Gastroesophageal sphincter (tissue), 4 donors: Measurements from ENCODE around the gene WWP2. TPM values are rescaled to one million over a fixed set of nuclear protein-coding genes. Genes with fewer than 3 reads are reported as not detected.
A peak's percentile ranks its signal among the peaks of the same experiment; 100 is the strongest.

Source experiments
- ATAC-seq: fragments of 150-250 bp; one replicate; pipeline ENCODE4 v1.9.1; 2016; ENCODE audit warnings: mild to moderate bottlenecking, moderate library complexity
- H3K27ac ChIP-seq, 4 donors: fragments of 200-600 bp; sonication (generic) in 3 of 4; 1 replicate in 3 of 4; 2 replicates in 1 of 4; pipeline ENCODE4 v1.5.1; 2016 to 2019
- H3K27me3 ChIP-seq: fragments of 200-600 bp; sonication (generic); one replicate; pipeline ENCODE4 v1.5.1; 2019
- H3K36me3 ChIP-seq, 2 donors: fragments of 200-600 bp; sonication (generic); one replicate each; pipeline ENCODE4 v1.5.1; 2019; ENCODE audit warnings: control low read depth in 1 of 2
- H3K4me1 ChIP-seq, 3 donors: fragments of 200-600 bp; sonication (generic); 1 replicate in 2 of 3; 2 replicates in 1 of 3; pipeline ENCODE4 v1.5.1; 2016 to 2019; ENCODE audit warnings: control low read depth in 2 of 3
- H3K4me3 ChIP-seq, 2 donors: fragments of 200-600 bp; sonication (generic); one replicate each; pipeline ENCODE4 v1.5.1; 2019; ENCODE audit warnings: mild to moderate bottlenecking in 1 of 2, moderate library complexity in 1 of 2
- H3K9me3 ChIP-seq, 3 donors: fragments of 200-600 bp; sonication (generic); one replicate each; pipeline ENCODE4 v1.5.1; 2017 to 2019; ENCODE audit warnings: control low read depth in 2 of 3
- EP300 ChIP-seq: sonication (generic); formaldehyde crosslinking; IDR thresholded peaks from one replicate; pipeline ENCODE4 v1.6.1; 2017; ENCODE audit warnings: antibody characterized with exemption, mild to moderate bottlenecking
- POLR2A ChIP-seq, 2 donors: fragments of 450-650 bp; IDR thresholded peaks; one replicate each; pipeline ENCODE4 v1.6.1; 2017; ENCODE audit warnings: antibody characterized with exemption in 2 of 2, mild to moderate bottlenecking in 2 of 2, moderate library complexity in 1 of 2
- POLR2AphosphoS5 ChIP-seq: sonication (generic); formaldehyde crosslinking; IDR thresholded peaks from one replicate; pipeline ENCODE4 v1.6.1; 2017; ENCODE audit warnings: antibody characterized with exemption
- WGBS, 2 donors: methylation state at CpG; one replicate each; pipeline ENCODE4 v1.1.5; 2018; ENCODE audit warnings: low coverage in 1 of 2; 5-methylcytosine and 5-hydroxymethylcytosine counted together
- total RNA-seq, 4 donors: library from RNA; depleted of rRNA; stranded (reverse); fragments of >200 nt; gene quantifications; one replicate each; pipeline ENCODE4 v1.1.0, GENCODE V29; 2016
- TF ChIP-seq, protein P1 (sequence below), 4 experiments: fragments of 200-600 bp in 2 of 4; fragments of 450-650 bp in 2 of 4; sonication (generic) in 1 of 4; IDR thresholded peaks; one replicate each; pipeline ENCODE4 v1.5.1; 2017 to 2019; ENCODE audit warnings: antibody characterized with exemption in 4 of 4, mild to moderate bottlenecking in 2 of 4, moderate library complexity in 2 of 4

Gene WWP2
- total RNA-seq, 4 donors from 2014 or later = 23.4 to 31.9 (median 28.8) TPM

DNA sequence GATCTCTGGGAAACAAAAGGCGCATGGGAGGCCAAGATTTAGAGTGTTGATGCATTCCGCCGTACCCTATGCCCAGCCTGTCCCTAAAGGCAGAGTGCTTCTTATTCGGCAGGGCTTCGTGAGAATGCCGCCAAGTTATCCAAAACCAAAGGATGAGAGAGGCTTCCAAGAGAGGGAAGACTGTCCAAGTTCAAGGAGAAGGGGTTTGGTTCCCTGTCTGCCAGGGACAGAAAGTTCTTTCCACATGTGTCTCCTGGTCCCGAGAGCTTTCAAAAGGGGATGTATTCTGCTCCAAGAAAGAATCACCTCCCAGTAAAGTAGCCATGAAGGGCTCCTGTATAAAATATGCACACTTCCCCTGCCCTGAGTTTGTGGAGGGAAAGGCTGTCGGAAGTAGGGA is 146.9 kb downstream of the WWP2 start:
- ATAC-seq = no peak
- Histone ChIP-seq H3K4me3 (no peak overlapping the region), H3K4me1 (peaks cover 0 to 8% (median 0%) of the 10 kb centered on the region in 3 donors), H3K36me3 (peaks cover 0 to 38% of the 10 kb centered on the region in 2 donors), H3K27me3 (no peaks in the 10 kb centered on the region), H3K27ac (no peak overlapping the region), H3K9me3 (no peaks in the 10 kb centered on the region)
- no peak for TF ChIP-seq POLR2A (IDR thresholded peaks at IDR 0.05)
- no peak for TF ChIP-seq POLR2AphosphoS5
- TF ChIP-seq EP300 = no peak
- TF ChIP-seq, protein P1, sequence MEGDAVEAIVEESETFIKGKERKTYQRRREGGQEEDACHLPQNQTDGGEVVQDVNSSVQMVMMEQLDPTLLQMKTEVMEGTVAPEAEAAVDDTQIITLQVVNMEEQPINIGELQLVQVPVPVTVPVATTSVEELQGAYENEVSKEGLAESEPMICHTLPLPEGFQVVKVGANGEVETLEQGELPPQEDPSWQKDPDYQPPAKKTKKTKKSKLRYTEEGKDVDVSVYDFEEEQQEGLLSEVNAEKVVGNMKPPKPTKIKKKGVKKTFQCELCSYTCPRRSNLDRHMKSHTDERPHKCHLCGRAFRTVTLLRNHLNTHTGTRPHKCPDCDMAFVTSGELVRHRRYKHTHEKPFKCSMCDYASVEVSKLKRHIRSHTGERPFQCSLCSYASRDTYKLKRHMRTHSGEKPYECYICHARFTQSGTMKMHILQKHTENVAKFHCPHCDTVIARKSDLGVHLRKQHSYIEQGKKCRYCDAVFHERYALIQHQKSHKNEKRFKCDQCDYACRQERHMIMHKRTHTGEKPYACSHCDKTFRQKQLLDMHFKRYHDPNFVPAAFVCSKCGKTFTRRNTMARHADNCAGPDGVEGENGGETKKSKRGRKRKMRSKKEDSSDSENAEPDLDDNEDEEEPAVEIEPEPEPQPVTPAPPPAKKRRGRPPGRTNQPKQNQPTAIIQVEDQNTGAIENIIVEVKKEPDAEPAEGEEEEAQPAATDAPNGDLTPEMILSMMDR (IDR thresholded peaks at IDR 0.05) = no peak
- WGBS, 2 donors = 97% methylated on average over 5 of the region's 8 CpGs; no CpG with 5 or more reads in 1 of the 2 donors

DNA sequence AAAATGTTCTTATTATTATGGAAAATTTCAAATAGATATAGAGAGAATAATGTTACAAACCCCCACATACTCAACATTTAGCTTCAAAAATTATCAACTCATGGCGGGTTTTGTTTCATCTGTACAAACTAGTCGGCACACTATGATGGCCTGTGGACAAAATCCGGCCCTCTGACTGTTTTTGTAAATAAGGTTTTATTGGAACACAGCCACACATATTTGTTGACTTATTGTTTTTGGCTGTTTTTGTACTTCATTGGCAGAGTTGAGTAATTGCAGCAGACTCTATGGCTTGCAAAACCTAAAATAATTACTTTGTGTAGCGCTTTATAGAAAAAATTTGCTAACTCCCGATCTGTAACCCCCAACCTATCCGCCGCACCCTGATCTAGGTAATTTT is 147.6 kb downstream of the WWP2 start:
- Histone ChIP-seq H3K4me3 (no peak overlapping the region), H3K27ac (no peak overlapping the region), H3K9me3 (no peaks in the 10 kb centered on the region), H3K27me3 (no peaks in the 10 kb centered on the region), H3K4me1 (peaks cover 0 to 3% (median 0%) of the 10 kb centered on the region in 3 donors), H3K36me3 (peaks cover 0 to 38% of the 10 kb centered on the region in 2 donors)
- WGBS, 2 donors = 89 to 97% methylated on average over 7 of the region's 7 CpGs
- ATAC-seq = no peak
- TF ChIP-seq POLR2A (IDR thresholded peaks at IDR 0.05) (no peak), POLR2AphosphoS5 (no peak), EP300 (no peak)
- TF ChIP-seq, protein P1 (IDR thresholded peaks at IDR 0.05) = no peak

DNA sequence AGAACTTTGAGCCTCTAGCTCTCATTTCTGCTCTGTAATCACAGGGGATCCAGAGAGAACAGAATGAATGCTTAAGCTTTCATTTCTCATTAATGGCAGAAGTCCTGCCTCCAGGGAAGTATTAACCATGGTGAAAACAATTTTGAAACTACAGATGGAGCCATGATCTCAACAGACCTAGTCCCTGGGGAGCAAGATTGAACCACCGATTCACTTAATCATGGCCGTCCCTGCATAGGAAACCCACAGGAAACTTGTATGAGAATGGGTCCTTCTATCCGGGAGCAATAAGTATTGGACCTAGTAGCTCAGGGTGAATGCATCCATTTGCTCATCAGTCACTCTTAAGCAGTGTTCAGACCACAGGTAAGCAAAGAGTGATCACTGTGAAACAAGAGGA is 148.8 kb downstream of the WWP2 start:
- no peak for ATAC-seq
- no peak for TF ChIP-seq POLR2AphosphoS5
- no peak for TF ChIP-seq EP300
- TF ChIP-seq POLR2A (IDR thresholded peaks at IDR 0.05) = no peak
- TF ChIP-seq, protein P1 (IDR thresholded peaks at IDR 0.05) = no peak
- Histone ChIP-seq H3K36me3 (peaks cover 0 to 38% of the 10 kb centered on the region in 2 donors), H3K27me3 (no peaks in the 10 kb centered on the region), H3K27ac (no peak overlapping the region), H3K9me3 (no peaks in the 10 kb centered on the region), H3K4me3 (no peak overlapping the region), H3K4me1 (no peaks in the 10 kb centered on the region)
- 29 to 49% methylated on average over 2 to 3 of the region's 3 CpGs for WGBS, 2 donors

DNA sequence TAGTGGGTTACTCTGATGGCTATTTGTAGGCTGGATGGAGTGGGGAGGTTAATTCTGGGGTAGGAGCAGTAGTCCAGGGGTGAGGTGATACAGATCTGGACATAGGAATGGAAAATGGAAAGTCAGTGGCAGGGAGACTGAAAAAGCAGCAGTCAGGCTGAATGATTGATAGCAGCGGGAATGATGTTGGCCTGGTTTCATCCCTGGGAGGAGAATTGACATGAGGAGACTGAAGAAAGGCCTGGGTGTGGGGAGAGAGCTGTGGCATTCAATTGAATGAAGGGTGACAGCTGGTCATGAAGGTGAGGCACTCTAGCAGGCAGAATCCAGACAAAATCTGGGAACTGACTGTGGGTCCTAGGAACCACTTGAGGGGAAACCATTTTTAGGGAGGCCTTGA is 154.3 kb downstream of the WWP2 start:
- 88% methylated on average over 1 of the region's 1 CpG; no CpG with 5 or more reads in 1 of the 2 donors for WGBS, 2 donors
- peak overlapping the region in 2 of 4 donors; percentile 9 to 19 for H3K27ac ChIP-seq
- H3K4me3 ChIP-seq = no peak overlapping the region
- no peak for ATAC-seq
- TF ChIP-seq POLR2A (IDR thresholded peaks at IDR 0.05) (no peak), EP300 (no peak), POLR2AphosphoS5 (no peak)
- TF ChIP-seq, protein P1 (IDR thresholded peaks at IDR 0.05) = no peak
- no peaks in the 10 kb centered on the region for H3K27me3 ChIP-seq
- peaks cover 0 to 20% of the 10 kb centered on the region in 2 donors for H3K36me3 ChIP-seq
- H3K9me3 ChIP-seq = no peaks in the 10 kb centered on the region
- no peaks in the 10 kb centered on the region for H3K4me1 ChIP-seq

DNA sequence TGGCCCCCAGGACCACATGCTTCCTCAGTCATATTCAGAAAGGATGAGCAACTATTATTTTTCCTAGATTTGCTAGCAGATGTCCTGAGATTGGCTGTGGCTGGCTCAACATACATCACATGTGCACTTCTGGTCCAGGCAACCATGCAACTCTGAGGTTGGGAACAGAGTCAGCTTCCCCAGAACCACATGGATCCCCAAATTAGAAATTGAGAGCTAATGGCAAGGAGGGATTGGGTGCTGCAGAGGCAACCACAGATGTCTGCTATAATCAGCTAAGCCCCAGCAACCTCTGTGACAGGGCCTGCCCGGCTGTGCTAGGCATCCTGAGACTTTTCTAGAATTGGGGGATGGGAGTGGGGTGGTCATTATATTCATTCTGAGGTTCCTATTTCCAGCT is 155.2 kb downstream of the WWP2 start:
- no CpG with 5 or more reads among the region's 1 CpG for WGBS, 2 donors
- H3K4me3 ChIP-seq = no peak overlapping the region
- no peaks in the 10 kb centered on the region for H3K27me3 ChIP-seq
- no peaks in the 10 kb centered on the region for H3K4me1 ChIP-seq
- no peaks in the 10 kb centered on the region for H3K9me3 ChIP-seq
- peak overlapping the region in 3 of 4 donors; percentile 7 to 66 (median 59) for H3K27ac ChIP-seq
- ATAC-seq = no peak
- peaks cover 0 to 13% of the 10 kb centered on the region in 2 donors for H3K36me3 ChIP-seq
- TF ChIP-seq, protein P1 (IDR thresholded peaks at IDR 0.05) = no peak
- TF ChIP-seq EP300 (no peak), POLR2A (IDR thresholded peaks at IDR 0.05) (no peak), POLR2AphosphoS5 (no peak)
